ENCODE measurements around the gene RETNLB. TPM values are rescaled to one million over a fixed set of nuclear protein-coding genes. Genes with fewer than 3 reads are reported as not detected.

The RETNLB gene
- total RNA-seq, 1 experiment from 2014 or later = not detected

GRCh38 chr3:108806316-108806715 lies 49.1 kb upstream of the RETNLB start:
- no peak for ATAC-seq
- DNase-seq (ENCODE audit: low spot score) = no peak
- CTCF ChIA-PET = no interaction called here
- Mint-ChIP-seq H3K4me1 (no peaks in the 10 kb centered on the region), H3K27ac (no peak overlapping the region), H3K4me3 (no peak overlapping the region), H3K27me3 (ENCODE audit: low read depth) (no peaks in the 10 kb centered on the region), H3K36me3 (no peaks in the 10 kb centered on the region), H3K9me3 (no peaks in the 10 kb centered on the region)
- POLR2A ChIA-PET = no interaction called here
- TF ChIP-seq ZNF138 (CRISPR knock-in tag; conservative IDR thresholded peaks at IDR 0.05) (no peak), FOXJ3 (CRISPR knock-in tag; IDR thresholded peaks at IDR 0.05; ENCODE audit: borderline replicate concordance) (no peak), ATF2 (CRISPR knock-in tag; IDR thresholded peaks at IDR 0.05; ENCODE audit: borderline replicate concordance, low read depth) (no peak), STAT6 (CRISPR knock-in tag; conservative IDR thresholded peaks at IDR 0.05; ENCODE audit: low read depth) (no peak), NFYB (CRISPR knock-in tag; conservative IDR thresholded peaks at IDR 0.05; ENCODE audit: low read depth) (no peak), SOX15 (CRISPR knock-in tag; IDR thresholded peaks at IDR 0.05) (no peak), SMAD3 (CRISPR knock-in tag; IDR thresholded peaks at IDR 0.05; ENCODE audit: borderline replicate concordance) (no peak), CREM (CRISPR knock-in tag; IDR thresholded peaks at IDR 0.05) (no peak), AFF4 (CRISPR knock-in tag; IDR thresholded peaks at IDR 0.05; ENCODE audit: borderline replicate concordance) (no peak), MYBL2 (CRISPR knock-in tag; IDR thresholded peaks at IDR 0.05) (no peak), OVOL2 (CRISPR knock-in tag; IDR thresholded peaks at IDR 0.05; ENCODE audit: borderline replicate concordance) (no peak), ZBTB43 (CRISPR knock-in tag; IDR thresholded peaks at IDR 0.05) (no peak), JUN (CRISPR knock-in tag; IDR thresholded peaks at IDR 0.05) (no peak), FOXP4 (CRISPR knock-in tag; IDR thresholded peaks at IDR 0.05) (no peak), ZNF396 (CRISPR knock-in tag; IDR thresholded peaks at IDR 0.05; ENCODE audit: borderline replicate concordance) (no peak), FOXK1 (CRISPR knock-in tag; IDR thresholded peaks at IDR 0.05) (no peak), FOXP1 (CRISPR knock-in tag; IDR thresholded peaks at IDR 0.05; ENCODE audit: borderline replicate concordance) (no peak)
